ENCODE results near the gene CFAP100.

Gene CFAP100

DNA sequence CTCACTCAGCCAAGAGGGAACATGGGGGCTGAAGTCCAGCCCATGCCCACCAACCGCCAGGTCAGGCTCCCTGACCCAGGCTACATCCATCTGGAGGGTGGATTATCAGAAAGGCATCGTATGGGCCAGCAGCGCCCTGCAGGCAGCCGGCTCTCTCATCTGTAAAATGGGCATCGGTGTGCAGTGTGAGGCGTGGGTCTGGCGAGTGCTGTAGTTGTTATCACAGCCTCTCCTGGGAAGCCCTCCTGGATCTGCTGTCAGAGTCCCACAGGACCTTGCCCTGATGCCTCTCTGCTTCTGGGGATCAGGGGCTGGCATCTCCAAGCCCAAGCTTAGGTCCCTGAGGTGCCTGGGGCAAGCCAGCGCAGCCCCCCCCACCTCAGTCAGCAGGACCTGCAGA is 27.4 kb downstream of the CFAP100 start:
- no peak overlapping the region for H3K4me3 ChIP-seq (ENCODE audit: low read length)
- no peak overlapping the region for H2AFZ ChIP-seq (ENCODE audit: low read depth, low read length)
- H3K27me3 ChIP-seq (ENCODE audit: low read depth, low read length) = no peaks in the 10 kb centered on the region
- H3K79me2 ChIP-seq (ENCODE audit: low read length) = no peaks in the 10 kb centered on the region
- no peak overlapping the region for H3K4me2 ChIP-seq (ENCODE audit: low read length)
- peaks cover 2% of the 10 kb centered on the region for H3K36me3 ChIP-seq (replicated peaks; ENCODE audit: low read depth, low read length)
- no peak overlapping the region for H3K9ac ChIP-seq (ENCODE audit: low read length)
- no peaks in the 10 kb centered on the region for H3K4me1 ChIP-seq (ENCODE audit: low read length)
- TF ChIP-seq, protein P1, sequence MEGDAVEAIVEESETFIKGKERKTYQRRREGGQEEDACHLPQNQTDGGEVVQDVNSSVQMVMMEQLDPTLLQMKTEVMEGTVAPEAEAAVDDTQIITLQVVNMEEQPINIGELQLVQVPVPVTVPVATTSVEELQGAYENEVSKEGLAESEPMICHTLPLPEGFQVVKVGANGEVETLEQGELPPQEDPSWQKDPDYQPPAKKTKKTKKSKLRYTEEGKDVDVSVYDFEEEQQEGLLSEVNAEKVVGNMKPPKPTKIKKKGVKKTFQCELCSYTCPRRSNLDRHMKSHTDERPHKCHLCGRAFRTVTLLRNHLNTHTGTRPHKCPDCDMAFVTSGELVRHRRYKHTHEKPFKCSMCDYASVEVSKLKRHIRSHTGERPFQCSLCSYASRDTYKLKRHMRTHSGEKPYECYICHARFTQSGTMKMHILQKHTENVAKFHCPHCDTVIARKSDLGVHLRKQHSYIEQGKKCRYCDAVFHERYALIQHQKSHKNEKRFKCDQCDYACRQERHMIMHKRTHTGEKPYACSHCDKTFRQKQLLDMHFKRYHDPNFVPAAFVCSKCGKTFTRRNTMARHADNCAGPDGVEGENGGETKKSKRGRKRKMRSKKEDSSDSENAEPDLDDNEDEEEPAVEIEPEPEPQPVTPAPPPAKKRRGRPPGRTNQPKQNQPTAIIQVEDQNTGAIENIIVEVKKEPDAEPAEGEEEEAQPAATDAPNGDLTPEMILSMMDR (IDR thresholded peaks at IDR 0.05; ENCODE audit: low read depth, low read length) = no peak
- TF ChIP-seq EZH2phosphoT487 (IDR thresholded peaks at IDR 0.05; ENCODE audit: low read depth) = no peak
- no peaks in the 10 kb centered on the region for H4K20me1 ChIP-seq (ENCODE audit: insufficient read depth, low read length)
- no peak overlapping the region for H3K27ac ChIP-seq (ENCODE audit: low read length)
- no peaks in the 10 kb centered on the region; the same call in 1 of the 2 replicates for H3K9me3 ChIP-seq (ENCODE audit: insufficient read depth, low read length)

DNA sequence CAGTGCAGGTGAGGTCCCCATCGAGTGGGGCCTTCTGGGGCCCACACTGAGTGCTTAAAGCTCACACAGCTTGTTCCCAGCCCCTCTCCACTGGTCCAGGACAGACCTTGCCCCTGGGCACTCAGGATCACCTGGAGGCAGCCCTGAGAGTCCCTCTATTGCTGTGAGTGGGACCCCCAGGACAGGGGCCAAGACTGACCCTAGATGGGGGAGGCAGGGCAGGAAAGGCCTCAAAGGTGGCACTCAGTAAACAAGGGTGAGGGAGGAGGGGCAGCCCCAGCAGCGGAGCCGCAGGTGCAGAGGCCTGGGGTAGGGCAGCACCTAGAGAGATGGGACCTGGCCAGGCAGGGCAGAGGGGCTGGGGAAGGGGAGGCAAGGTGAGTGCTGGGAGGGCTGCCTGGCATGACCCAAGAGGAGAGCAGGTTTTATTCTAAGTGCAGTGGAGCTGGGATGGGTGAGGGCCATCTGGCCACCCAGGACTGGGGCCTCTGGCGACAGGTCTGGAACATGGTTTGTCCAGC is 27.9 kb downstream of the CFAP100 start:
- Histone ChIP-seq H3K9me3 (ENCODE audit: insufficient read depth, low read length) (no peaks in the 10 kb centered on the region; the same call in 1 of the 2 replicates), H3K27me3 (ENCODE audit: low read depth, low read length) (no peaks in the 10 kb centered on the region), H3K4me3 (ENCODE audit: low read length) (no peak overlapping the region), H3K79me2 (ENCODE audit: low read length) (no peaks in the 10 kb centered on the region), H3K27ac (ENCODE audit: low read length) (no peak overlapping the region), H3K9ac (ENCODE audit: low read length) (no peak overlapping the region), H4K20me1 (ENCODE audit: insufficient read depth, low read length) (no peaks in the 10 kb centered on the region), H3K4me1 (ENCODE audit: low read length) (no peaks in the 10 kb centered on the region), H2AFZ (ENCODE audit: low read depth, low read length) (no peak overlapping the region), H3K4me2 (ENCODE audit: low read length) (no peak overlapping the region), H3K36me3 (replicated peaks; ENCODE audit: low read depth, low read length) (peaks cover 7% of the 10 kb centered on the region)
- no peak for TF ChIP-seq EZH2phosphoT487 (IDR thresholded peaks at IDR 0.05; ENCODE audit: low read depth)
- TF ChIP-seq, protein P1 (IDR thresholded peaks at IDR 0.05; ENCODE audit: low read depth, low read length) = no peak

DNA sequence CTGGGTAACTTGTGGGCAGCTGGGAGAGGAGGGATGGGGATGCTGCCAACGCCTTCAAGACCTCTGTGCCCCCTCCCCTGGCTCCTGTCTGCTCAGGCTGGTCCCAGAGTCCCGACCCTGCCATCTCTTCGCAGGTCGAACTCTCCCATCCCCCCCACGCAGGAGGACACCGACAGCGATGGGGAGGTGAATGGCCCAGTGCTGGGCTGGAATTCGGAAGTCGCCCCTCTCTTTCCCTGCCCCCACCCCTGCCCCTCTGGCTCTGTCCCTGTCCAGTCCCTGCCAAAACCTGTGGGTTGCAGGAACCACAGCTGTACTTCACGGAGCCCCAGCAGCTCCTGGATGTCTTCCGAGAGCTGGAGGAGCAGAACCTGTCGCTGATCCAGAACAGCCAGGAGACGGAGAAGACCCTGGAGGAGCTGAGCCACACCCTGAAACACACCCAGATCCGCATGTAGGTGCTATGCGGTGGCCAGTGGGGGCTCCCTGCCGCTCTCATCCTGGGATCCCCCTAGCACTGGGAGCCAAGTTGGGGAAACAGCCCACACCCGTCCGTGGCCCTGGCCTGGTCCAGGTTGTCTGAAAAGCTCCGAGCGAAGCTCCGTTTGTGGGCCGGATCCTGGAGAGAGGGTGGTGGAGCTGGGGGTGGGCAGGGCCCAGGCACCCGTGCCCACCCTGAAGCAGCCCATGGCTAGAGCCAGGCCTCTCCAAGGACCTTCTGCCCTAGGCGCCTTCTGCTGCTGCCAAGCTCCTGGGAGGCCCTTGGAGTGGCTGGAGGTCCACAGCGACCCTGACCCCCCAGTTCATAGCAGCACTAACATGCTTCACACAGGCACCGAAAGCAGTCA is 28.7 kb downstream of the CFAP100 start:
- Histone ChIP-seq H3K36me3 (replicated peaks; ENCODE audit: low read depth, low read length) (peaks cover 7% of the 10 kb centered on the region), H3K4me1 (ENCODE audit: low read length) (no peaks in the 10 kb centered on the region), H4K20me1 (ENCODE audit: insufficient read depth, low read length) (no peaks in the 10 kb centered on the region), H3K27ac (ENCODE audit: low read length) (no peak overlapping the region), H3K79me2 (ENCODE audit: low read length) (no peaks in the 10 kb centered on the region), H3K9ac (ENCODE audit: low read length) (no peak overlapping the region), H3K4me3 (ENCODE audit: low read length) (no peak overlapping the region), H3K27me3 (ENCODE audit: low read depth, low read length) (no peaks in the 10 kb centered on the region), H3K4me2 (ENCODE audit: low read length) (no peak overlapping the region), H2AFZ (ENCODE audit: low read depth, low read length) (no peak overlapping the region), H3K9me3 (ENCODE audit: insufficient read depth, low read length) (peaks cover 4% of the 10 kb centered on the region; the same call in 1 of the 2 replicates)
- TF ChIP-seq, protein P1 (IDR thresholded peaks at IDR 0.05; ENCODE audit: low read depth, low read length) = no peak
- TF ChIP-seq EZH2phosphoT487 (IDR thresholded peaks at IDR 0.05; ENCODE audit: low read depth) = no peak

DNA sequence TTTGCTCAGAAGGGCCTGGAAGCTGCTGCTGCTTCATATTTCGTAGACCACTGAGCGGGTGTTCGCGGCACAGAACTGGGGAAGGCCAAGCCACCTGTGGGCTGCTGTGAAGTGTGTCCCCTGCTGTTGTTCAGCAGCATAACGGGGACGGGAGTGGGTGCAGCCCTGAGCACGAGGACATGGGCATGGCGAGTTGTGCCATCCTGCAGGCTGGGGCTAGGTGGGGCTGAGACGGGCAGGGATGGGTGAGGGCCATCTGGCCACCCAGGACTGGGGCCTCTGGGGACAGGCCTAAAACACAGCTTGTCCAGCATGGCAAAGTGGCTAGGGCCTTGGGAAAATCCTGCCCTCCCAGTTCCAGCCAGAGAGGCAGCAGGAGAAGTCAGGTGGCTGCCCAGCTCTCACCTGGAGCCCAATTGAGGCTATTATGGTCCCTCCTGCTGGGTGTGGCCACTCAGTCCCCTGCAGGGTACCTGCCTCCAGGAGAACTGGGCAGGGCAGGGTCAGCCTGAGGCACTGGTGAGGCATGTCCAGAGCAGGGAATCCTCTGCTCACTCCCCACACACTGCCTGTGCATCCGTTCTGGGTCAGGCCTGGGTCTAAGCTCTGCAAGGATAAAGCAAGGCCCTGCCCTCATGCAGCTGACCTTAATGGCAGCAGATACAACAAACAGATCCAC is 29.5 kb downstream of the CFAP100 start:
- Histone ChIP-seq H3K4me3 (ENCODE audit: low read length) (no peak overlapping the region), H3K36me3 (replicated peaks; ENCODE audit: low read depth, low read length) (peaks cover 7% of the 10 kb centered on the region), H3K4me1 (ENCODE audit: low read length) (no peaks in the 10 kb centered on the region), H3K4me2 (ENCODE audit: low read length) (no peak overlapping the region), H2AFZ (ENCODE audit: low read depth, low read length) (no peak overlapping the region), H3K9ac (ENCODE audit: low read length) (no peak overlapping the region), H4K20me1 (ENCODE audit: insufficient read depth, low read length) (no peaks in the 10 kb centered on the region), H3K9me3 (ENCODE audit: insufficient read depth, low read length) (peaks cover 4% of the 10 kb centered on the region; the same call in 1 of the 2 replicates), H3K27ac (ENCODE audit: low read length) (no peak overlapping the region), H3K27me3 (ENCODE audit: low read depth, low read length) (no peaks in the 10 kb centered on the region), H3K79me2 (ENCODE audit: low read length) (no peaks in the 10 kb centered on the region)
- TF ChIP-seq, protein P1 (IDR thresholded peaks at IDR 0.05; ENCODE audit: low read depth, low read length) = no peak
- TF ChIP-seq EZH2phosphoT487 (IDR thresholded peaks at IDR 0.05; ENCODE audit: low read depth) = no peak
